NCI-H2227 (cell line): ENCODE data around the gene EPB41L1.

ENCODE experiments used
- DNase-seq: peaks from one replicate; lab custom pipeline; 2025; ENCODE audit not compliant: unreplicated experiment; lab: John Stamatoyannopoulos, UW

Gene EPB41L1

GRCh38 chr20:36275441-36276189 is 121.1 kb downstream of the EPB41L1 start:
- DNase-seq, result no peak

DNA sequence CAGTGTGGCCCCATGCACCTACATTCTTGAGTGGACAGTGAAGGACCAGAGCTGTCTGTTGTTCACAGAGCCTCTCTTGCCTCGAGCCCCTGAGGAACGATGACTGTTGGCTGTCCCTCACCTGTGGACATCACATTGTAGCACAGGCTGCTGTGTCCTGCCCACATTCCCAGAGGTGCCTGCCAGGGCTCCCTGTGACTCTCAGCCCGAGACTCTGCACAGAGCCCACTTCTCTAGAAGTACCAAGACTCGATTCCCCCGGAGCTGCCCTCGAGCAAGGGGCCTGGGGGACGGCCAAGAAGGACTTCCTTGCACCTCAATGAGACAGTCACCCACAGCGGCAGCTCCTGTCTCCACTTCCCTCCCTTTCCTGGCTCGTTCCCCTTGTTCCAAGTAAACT is 123.0 kb downstream of the EPB41L1 start:
- DNase-seq, result no peak

GRCh38 chr20:36279362-36279761 is 124.8 kb downstream of the EPB41L1 start:
- DNase-seq, result no peak

DNA sequence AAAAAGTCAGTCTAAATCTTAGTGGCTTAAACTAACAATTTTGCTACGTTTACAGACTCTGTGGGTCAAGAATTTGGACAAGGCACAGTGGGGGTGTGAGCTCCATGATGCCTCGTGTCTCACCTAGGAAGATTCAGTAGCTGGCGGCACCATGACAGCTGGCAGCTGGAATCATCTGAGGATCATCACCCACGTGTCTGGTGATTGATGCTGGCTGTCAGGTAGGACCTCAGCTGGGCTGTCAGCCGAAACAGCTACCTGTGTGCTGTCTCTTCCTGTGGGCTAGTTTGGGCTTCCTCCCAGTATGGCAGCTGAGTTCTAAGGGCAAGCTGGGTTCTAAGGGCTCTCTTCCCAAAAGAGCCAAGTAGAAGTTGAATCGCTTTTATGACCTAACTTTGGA is 125.2 kb downstream of the EPB41L1 start:
- DNase-seq, result no peak

DNA sequence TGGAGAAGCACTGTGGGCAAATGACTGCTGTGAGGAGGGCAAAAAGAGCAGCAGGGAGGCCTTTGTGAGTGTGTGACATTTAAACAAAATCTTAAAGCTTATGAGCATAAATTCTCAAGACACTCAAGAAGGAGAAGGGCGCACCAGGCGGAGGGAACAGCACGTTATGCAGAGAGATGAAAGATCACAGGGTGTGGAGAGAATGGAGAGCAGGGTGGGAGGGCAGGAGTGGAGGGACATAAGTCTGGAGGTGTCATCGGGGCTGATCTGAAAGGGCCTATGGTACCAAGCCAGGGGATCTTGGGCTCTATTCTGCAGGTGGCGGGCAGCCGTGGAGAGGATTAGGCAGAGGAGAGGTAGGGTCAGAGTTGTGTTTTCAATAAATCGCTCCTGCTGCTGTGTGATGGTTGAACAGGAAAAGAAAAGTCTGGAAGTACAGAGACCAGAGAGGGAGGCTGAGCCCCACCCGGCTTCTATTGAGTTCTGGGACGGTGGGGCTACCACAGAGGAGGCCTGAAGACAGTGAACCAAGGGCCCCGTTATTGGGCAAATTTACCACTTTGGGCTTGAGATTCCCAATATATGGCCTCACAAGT is 127.3 kb downstream of the EPB41L1 start:
- no peak for DNase-seq
